Dendritic cell treated with granulocyte-macrophage colony-stimulating factor and Interleukin-4, amounts not matched to agents 40 ng/mL and 50 ng/mL, for 4 days (primary cell): ENCODE data around the gene CMTM4.
"Not testable (repeated sequence)": the region's sequence is repeated elsewhere in the genome, so short reads cannot be mapped to it uniquely, and the experiment has no call there.

Experiments used
- H3K27ac Mint-ChIP-seq: one replicate; pipeline ENCODE4 v1.8.0; 2022; ENCODE audit warnings: mild to moderate bottlenecking, mixed read lengths
- H3K27me3 Mint-ChIP-seq: one replicate; pipeline ENCODE4 v1.8.0; 2022; ENCODE audit warnings: mild to moderate bottlenecking, mixed read lengths
- H3K36me3 Mint-ChIP-seq: one replicate; pipeline ENCODE4 v1.8.0; 2022; ENCODE audit warnings: low read depth, mixed read lengths
- H3K4me1 Mint-ChIP-seq: one replicate; pipeline ENCODE4 v1.8.0; 2022; ENCODE audit warnings: low read depth, mixed read lengths
- H3K4me3 Mint-ChIP-seq: one replicate; pipeline ENCODE4 v1.8.0; 2022; ENCODE audit warnings: mild to moderate bottlenecking, moderate library complexity, mixed read lengths
- H3K9me3 Mint-ChIP-seq: one replicate; pipeline ENCODE4 v1.8.0; 2022; ENCODE audit warnings: mixed read lengths
- intact Hi-C: fragments of 100-400 bp; cut with micrococcal nuclease; formaldehyde crosslinking; loops from one replicate; pipeline ENCODE4 v1.15.0; 2022

CMTM4 gene

DNA sequence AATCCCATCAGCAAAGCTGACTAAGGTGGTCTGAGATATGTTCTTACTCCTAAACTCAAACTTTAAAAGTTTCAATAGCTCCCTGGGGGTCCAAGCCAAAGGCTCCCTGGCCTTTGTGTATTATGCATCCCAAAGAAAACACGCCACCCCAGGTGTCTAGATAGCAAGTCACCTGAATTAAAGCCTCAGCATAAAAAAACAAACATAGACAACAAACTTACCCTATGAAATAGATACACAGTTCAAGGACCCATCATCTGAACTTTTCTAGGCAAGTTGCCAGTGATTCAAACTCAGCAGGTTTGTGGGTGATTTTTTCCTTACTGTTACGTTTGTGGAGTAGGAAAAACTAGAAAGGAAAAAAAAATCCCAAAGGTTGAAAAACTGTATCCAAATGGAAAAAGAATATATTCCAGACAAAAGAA lies 79.5 kb downstream of the CMTM4 start:
- Mint-ChIP-seq H3K9me3 (no peaks in the 10 kb centered on the region), H3K36me3 (peaks cover 55% of the 10 kb centered on the region), H3K4me1 (peaks cover 31% of the 10 kb centered on the region), H3K27ac (peak overlapping the region; percentile 41), H3K4me3 (no peak overlapping the region), H3K27me3 (no peaks in the 10 kb centered on the region)
- intact Hi-C loops, result no loop called here

DNA sequence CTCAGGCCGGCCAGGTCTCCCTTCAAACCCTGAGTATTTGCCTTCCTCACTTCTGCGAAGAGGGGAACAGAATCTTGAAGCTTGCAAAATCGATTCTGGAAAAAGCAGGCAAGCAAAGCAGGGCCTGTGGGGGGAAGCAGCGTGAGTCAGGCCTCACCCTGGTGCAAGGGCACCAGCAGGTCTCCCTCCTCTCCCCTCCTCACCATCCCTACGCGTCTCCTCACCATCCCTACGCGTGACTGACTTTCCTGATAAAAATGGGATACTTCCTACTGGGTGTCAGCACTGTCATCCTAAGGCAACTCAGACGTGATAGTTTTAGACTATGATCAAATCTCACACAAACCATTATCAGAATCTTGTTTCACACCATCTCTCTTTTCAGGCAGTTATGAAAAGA lies 80.0 kb downstream of the CMTM4 start:
- no peaks in the 10 kb centered on the region for H3K9me3 Mint-ChIP-seq
- no peak overlapping the region for H3K4me3 Mint-ChIP-seq
- peaks cover 31% of the 10 kb centered on the region for H3K4me1 Mint-ChIP-seq
- intact Hi-C loops, result no loop called here
- H3K36me3 Mint-ChIP-seq, result peaks cover 55% of the 10 kb centered on the region
- H3K27me3 Mint-ChIP-seq, result no peaks in the 10 kb centered on the region
- H3K27ac Mint-ChIP-seq, result peak overlapping the region; percentile 41

DNA sequence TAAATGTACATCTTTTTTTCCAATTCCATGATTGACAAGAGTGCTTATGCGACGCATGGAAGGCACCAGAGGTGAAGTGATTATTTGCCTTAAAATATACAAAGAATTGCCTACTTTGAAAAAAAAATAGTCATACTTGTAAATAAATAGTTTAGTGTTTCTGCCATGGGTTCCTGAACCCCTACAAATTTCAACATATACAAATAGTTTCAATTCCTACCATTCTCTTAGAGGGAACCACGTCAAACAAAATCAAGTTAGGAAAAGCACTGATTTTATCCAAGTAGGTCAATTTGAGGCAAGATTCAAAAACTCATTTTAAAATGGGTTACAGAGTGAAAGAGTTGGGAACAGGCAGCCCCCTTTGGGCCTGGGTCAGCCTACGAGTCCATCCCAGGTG lies 80.4 kb downstream of the CMTM4 start:
- H3K27ac Mint-ChIP-seq, result peak overlapping the region; percentile 41
- peaks cover 55% of the 10 kb centered on the region for H3K36me3 Mint-ChIP-seq

DNA sequence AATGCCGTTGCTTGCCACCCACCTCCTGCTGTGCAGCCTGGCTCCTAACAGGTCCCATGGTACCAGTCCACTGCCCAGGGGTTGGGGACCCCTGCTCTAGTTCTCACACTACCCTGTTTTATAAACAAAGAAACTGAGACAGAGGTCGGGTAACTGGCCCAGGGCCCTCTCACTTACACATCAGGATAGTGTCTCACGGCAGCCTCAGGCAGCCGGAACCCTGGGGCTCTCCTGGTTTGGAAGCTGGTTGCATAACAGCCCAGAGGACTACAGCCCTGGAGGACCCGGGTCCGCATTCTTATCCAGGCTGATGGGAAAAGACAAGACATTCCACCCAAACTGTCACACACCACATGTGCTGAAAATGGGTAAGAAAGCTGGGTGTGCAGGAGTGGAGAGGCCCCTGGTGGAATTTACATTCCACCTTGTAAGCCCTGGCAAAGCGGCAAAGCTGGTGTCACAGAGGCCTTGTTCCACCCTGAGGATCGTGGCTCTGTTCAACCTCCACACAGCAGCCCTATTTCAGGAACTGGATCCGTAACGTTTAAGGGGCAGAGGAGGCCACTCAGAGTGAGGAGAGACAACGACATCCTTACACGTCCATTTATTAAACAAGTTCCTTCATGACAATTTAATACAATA lies 82.3 kb downstream of the CMTM4 start:
- Mint-ChIP-seq H3K27ac (no peak overlapping the region), H3K4me3 (no peak overlapping the region), H3K27me3 (no peaks in the 10 kb centered on the region), H3K36me3 (peaks cover 70% of the 10 kb centered on the region), H3K4me1 (peaks cover 26% of the 10 kb centered on the region), H3K9me3 (no peaks in the 10 kb centered on the region)
- intact Hi-C loops, result no loop called here

More for the DNA sequence above, 80.4 kb downstream of the CMTM4 start:
- Mint-ChIP-seq H3K9me3 (no peaks in the 10 kb centered on the region), H3K27me3 (no peaks in the 10 kb centered on the region), H3K4me3 (no peak overlapping the region), H3K4me1 (peaks cover 31% of the 10 kb centered on the region)
- intact Hi-C loops, result no loop called here

DNA sequence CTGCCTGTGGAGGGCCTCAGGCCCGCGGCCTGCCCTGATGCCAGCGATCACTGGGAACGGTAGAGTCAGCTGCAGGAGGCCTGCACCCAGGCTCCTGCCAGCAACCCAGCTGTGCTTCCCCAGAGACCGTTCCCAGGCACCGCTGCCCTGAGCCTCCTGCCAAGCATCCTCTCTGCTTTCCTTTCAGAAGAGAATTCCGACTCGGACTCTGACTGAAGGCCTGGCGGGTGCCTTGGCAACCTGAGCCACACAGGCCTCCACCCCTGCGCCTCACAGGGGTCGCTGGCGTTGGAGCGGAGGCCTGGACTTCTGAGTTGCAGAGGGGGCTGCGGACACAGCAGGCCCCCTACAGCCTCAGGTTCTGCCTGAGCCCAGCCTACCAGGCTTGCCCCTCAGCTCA lies 84.1 kb downstream of the CMTM4 start:
- Mint-ChIP-seq H3K4me3 (no peak overlapping the region), H3K36me3 (peaks cover 84% of the 10 kb centered on the region)

DNA sequence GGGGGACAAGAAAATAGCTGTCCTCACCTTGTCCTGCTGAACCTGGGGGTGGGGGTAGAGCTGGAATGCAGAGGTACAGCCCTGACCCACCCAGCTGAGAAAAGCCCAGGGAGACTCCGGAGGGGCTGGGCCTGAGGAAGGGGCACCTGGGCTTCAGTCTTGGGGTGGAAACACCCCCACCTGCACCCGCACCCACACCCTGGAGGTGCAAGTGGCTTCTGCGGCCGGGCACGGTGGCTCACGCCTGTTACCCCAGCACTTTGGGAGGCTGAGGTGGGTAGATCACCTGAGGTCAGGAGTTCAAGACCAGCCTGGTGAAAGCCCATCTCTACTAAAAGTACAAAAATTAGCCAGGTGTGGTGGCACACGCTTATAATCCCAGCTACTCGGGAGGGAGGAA lies 84.6 kb downstream of the CMTM4 start:
- H3K9me3 Mint-ChIP-seq, H3K4me3 Mint-ChIP-seq, intact Hi-C loops, H3K27me3 Mint-ChIP-seq, H3K27ac Mint-ChIP-seq: not testable (repeated sequence)
- H3K4me1 Mint-ChIP-seq, result peaks cover 36% of the 10 kb centered on the region
- H3K36me3 Mint-ChIP-seq, result peaks cover 87% of the 10 kb centered on the region

More for the DNA sequence above, 84.1 kb downstream of the CMTM4 start:
- Mint-ChIP-seq H3K9me3 (no peaks in the 10 kb centered on the region), H3K27me3 (no peaks in the 10 kb centered on the region), H3K4me1 (peaks cover 36% of the 10 kb centered on the region), H3K27ac (no peak overlapping the region)
- intact Hi-C loops, result no loop called here

DNA sequence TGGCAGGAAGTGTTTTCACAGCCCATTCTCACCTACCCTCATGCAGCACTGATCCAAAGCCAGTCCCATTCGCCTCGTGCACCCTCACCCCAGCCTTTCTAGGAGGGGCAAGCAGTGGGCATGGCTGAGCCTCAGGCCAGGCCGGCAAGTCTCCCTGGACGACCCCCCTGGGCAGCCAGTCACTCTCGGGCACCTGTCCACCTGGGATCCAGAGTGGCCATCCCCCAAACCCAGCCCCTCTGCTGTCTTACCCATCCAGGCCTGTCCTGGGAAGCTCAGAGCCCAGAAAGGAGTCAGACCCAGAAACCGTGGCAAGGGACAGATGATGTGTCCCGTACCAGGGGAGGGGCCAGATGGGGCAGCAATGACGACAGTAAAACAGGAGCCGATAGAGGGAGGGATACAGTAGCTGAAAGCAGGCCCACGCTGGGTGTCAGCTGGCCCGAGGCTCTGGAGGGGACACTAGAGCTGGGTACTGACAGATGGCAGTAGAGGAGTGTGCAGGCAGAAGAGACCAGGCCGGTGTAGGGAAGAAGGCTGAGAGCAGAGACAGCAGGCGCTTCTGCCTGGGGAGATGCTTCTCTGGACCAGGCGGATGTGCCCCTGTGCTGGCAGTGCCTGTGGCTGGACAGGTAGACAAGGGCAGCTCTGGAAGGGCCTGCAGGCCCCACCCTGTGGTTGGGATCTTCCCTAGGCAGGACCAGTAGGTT lies 86.3 kb downstream of the CMTM4 start:
- no peak overlapping the region for H3K4me3 Mint-ChIP-seq
- intact Hi-C loops, result no loop called here
- H3K36me3 Mint-ChIP-seq, result peaks cover 95% of the 10 kb centered on the region
- peaks cover 36% of the 10 kb centered on the region for H3K4me1 Mint-ChIP-seq
- no peaks in the 10 kb centered on the region for H3K9me3 Mint-ChIP-seq
- no peak overlapping the region for H3K27ac Mint-ChIP-seq
- no peaks in the 10 kb centered on the region for H3K27me3 Mint-ChIP-seq

DNA sequence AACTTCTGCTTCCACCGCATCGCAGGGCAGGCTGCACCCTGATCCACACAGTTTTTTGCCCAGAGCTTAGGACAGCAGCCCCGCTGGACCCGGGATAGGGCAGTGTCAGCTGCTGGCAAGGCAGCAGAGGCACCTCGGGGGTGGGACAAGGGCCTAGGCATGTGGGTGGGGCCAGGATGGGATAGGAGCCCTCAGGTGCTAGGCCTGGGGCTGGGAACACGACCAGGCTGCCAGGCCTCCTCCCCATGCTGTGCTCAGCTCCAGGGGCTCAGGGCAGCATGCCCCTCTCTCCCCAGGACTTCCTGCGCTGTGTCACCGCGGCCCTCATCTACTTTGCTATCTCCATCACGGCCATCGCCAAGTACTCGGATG lies 87.4 kb downstream of the CMTM4 start:
- peaks cover 87% of the 10 kb centered on the region for H3K36me3 Mint-ChIP-seq
- no peak overlapping the region for H3K27ac Mint-ChIP-seq
- peaks cover 2% of the 10 kb centered on the region for H3K27me3 Mint-ChIP-seq
- no peaks in the 10 kb centered on the region for H3K9me3 Mint-ChIP-seq
- intact Hi-C loops, result loop anchor here (5.0 kb wide), 3 partner anchors 87 to 202 kb away; partner anchors contain the start of gene CMTM4
- peaks cover 34% of the 10 kb centered on the region for H3K4me1 Mint-ChIP-seq
- H3K4me3 Mint-ChIP-seq, result no peak overlapping the region

DNA sequence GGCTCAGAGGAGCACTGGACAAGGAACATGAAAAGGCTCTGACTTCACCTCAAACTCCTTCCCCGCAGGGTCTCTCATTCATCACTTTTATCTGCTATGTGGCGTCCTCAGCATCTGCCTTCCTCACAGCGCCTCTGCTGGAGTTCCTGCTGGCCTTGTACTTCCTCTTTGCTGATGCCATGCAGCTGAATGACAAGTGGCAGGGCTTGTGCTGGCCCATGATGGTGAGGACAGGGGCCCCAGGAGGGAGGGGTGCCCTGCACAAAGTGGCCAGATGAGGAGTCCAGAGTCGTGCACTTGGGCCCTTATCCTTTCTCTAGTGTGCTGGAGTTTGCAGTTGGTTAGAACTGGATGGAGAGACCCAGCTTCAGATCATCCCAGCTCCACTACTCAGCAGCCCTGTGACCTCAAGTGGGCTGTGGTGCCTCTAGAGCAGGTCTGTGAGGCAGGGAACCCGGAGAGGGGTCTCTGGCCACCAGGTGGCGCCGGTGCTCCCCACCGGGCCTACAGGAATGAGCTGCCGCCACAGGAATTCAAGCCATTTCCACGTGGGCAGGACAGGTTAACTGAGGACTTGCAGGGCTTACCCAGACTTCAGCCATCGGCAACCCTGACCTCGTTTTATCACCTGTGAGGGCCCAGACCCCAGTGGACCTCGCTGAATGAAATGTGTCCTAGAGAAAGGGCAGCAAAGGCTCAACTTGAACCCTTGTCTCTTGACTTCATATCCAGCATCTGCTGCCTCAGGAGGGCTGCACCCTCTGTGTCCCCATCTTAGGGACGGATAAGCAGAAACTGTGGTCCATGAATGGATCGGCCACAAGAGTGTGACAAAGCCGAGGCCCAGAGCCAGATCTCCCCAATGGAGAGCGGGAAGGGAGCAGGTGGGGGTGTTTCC lies 88.1 kb downstream of the CMTM4 start:
- H3K27me3 Mint-ChIP-seq, result peaks cover 8% of the 10 kb centered on the region

DNA sequence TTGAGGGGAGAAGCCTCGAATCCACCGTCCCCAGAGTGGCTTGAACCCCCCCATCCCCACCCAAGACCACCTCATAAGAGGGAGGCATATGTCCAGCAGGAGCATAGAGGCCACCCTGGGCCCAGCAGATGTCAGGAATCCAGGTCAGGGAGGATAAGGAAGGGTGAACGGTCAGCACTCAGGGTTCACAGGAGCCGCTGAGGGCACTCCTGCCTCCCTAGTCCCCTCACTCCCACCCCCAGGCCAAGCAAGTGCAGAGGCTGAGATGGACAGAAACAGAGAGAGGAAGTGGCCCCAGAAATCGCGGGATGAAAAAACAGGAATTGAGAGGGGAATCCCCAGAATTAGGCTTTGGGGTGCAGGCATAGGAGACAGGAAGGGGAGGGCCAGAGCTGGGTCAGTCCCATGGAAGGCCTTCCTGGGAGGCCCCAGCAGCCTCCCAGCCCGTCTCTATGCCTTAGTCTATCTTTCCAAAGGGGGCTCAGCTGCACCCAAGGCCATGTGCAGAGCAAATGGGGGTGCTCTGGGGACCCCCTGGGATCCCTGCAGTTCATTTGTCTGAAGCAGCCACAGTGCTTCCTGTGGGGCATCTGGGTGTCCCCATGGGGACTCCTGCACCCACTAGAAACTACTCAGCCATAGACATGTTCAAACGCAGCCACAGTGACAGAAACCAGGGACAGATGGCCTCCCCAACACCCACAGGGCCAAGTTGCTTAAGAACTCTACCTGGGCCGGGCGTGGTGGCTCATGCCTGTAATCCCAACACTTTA lies 90.4 kb downstream of the CMTM4 start:
- peaks cover 3% of the 10 kb centered on the region for H3K9me3 Mint-ChIP-seq
- H3K4me3 Mint-ChIP-seq, result peak overlapping the region; percentile 84
- intact Hi-C loops, result loop anchor here (2.0 to 5.0 kb wide), 4 partner anchors 53 to 199 kb away; partner anchors contain the start of genes CKLF and CMTM4
- peaks cover 64% of the 10 kb centered on the region for H3K36me3 Mint-ChIP-seq
- H3K27me3 Mint-ChIP-seq, result peaks cover 8% of the 10 kb centered on the region
- peak overlapping the region; percentile 88 for H3K27ac Mint-ChIP-seq
- H3K4me1 Mint-ChIP-seq, result peaks cover 52% of the 10 kb centered on the region

More for the DNA sequence above, 88.1 kb downstream of the CMTM4 start:
- Mint-ChIP-seq H3K27ac (peak overlapping the region; percentile 66), H3K4me1 (peaks cover 40% of the 10 kb centered on the region), H3K4me3 (no peak overlapping the region), H3K9me3 (no peaks in the 10 kb centered on the region), H3K36me3 (peaks cover 86% of the 10 kb centered on the region)
- intact Hi-C loops, result loop anchor here (5.0 kb wide), 3 partner anchors 86 to 201 kb away; partner anchors contain the start of gene CMTM4

DNA sequence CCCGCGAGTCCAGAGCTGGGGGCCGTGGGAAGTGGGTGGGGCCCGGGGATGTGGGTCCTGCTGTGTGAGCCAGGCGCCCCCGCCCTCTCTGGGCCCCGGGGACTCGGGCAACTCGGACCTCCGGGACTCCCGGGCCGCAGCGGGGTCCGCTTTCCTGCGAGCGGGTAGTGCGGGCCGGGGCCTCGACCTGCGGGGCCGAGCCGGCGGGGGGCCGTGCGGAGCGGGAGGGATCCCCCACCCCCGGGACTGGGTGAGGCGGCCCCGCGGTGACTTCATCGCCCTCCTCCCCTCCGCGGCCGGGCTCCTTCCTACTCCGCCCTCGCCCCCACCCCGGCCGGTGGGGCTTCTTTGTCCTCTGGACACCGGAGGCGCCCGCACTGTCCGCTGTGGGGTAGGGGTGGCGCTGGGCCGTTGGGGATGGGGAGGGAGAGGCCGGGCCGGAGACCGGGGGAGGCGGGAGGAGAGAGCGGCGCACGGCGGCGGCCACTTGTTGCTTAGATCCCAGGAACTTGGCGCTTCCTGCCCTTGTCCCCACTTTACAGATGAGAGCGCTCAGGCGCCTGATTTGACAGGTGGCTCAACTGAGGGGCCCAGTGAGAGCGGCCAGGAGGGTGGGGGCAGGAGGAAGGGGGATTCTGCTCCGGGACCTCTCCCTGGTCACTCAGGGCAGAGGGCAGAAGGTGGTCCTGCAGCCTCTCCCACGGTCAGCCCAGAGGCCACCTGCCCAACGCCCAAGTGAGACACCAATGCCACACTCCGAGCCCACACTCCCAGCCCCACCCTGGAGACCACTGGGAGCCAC lies 91.2 kb downstream of the CMTM4 start:
- Mint-ChIP-seq H3K4me1 (peaks cover 52% of the 10 kb centered on the region), H3K9me3 (peaks cover 9% of the 10 kb centered on the region), H3K27ac (peak overlapping the region; percentile 88), H3K4me3 (peak overlapping the region; percentile 84), H3K36me3 (peaks cover 62% of the 10 kb centered on the region), H3K27me3 (peaks cover 13% of the 10 kb centered on the region)
- intact Hi-C loops, result loop anchor here (5.0 kb wide), 3 partner anchors 83 to 198 kb away; partner anchors contain the start of gene CMTM4

DNA sequence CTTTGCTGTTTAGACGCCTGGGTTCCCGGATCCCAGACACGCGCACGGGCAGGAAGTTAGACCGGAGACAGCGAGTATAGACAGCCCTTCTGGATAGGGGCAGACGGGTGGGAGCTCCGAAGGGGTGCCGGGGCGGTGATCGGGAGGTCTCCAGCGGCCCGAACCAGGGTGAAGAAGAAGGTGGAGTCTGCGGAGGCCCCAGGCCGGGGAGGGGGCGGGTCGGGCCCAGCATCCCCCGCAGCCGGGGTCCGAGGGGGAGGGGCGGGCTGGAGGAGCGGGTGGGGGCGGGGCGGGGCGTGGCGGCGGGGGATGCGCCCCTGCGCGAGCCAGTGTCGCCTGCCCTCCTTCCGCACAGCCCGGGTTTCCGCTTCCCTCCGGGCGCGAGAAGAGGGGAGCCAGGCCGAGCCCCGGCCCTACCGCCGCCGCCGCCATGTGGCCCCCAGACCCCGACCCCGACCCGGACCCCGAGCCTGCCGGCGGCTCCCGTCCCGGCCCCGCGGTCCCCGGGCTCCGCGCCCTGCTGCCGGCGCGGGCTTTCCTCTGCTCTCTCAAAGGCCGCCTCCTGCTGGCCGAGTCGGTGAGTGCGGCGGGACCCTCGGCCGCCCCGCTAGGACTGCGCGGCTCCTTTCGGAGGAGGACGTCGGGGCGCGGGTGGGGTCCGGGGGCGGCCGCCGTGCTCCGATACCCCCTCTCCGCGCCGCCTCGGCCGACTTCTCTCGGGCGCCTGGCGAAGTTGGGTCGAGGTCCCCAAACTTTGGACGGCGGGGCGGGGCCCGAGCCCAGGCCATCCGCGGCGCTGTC lies 92.0 kb downstream of the CMTM4 start, which contains the start of gene CMTM3:
Gene CMTM3 (plus strand): TSS at position 329 of the 801 bp plus-strand sequence. CDS start 102 bp downstream, at position 431.
- Mint-ChIP-seq H3K27ac (peak within 1 kb of the TSS; percentile 88), H3K4me1 (peaks cover 52% of the 10 kb centered on the region), H3K9me3 (peaks cover 9% of the 10 kb centered on the region)

More for the DNA sequence above, 92.0 kb downstream of the CMTM4 start, which contains the start of gene CMTM3:
- peaks cover 54% of the 10 kb centered on the region for H3K36me3 Mint-ChIP-seq
- H3K27me3 Mint-ChIP-seq, result peaks cover 18% of the 10 kb centered on the region
- peak within 1 kb of the TSS; percentile 90 for H3K4me3 Mint-ChIP-seq
- intact Hi-C loops, result loop anchor here (5.0 kb wide), 3 partner anchors 82 to 197 kb away; partner anchors contain the start of gene CMTM4
